AG09309 (cell line): ENCODE measurements around the gene KAZN.

Experiments
- DNase-seq: peaks from one replicate; pipeline ENCODE4 v3.0.0-alpha.2; 2010; ENCODE audit warnings: low read depth
- H3K4me3 ChIP-seq: 2 replicates; pipeline ENCODE4 v1.5.1; 2011; ENCODE audit warnings: mild to moderate bottlenecking, low read depth, low read length, moderate library complexity; ENCODE audit not compliant: control insufficient read depth
- TF ChIP-seq, protein P1 (sequence below): IDR thresholded peaks from 2 replicates; pipeline ENCODE4 v1.5.1; 2011; ENCODE audit warnings: mild to moderate bottlenecking, low read depth, low read length, inconsistent platforms; ENCODE audit not compliant: insufficient read depth, control insufficient read depth; ENCODE audit errors: missing control alignments

KAZN gene

DNA sequence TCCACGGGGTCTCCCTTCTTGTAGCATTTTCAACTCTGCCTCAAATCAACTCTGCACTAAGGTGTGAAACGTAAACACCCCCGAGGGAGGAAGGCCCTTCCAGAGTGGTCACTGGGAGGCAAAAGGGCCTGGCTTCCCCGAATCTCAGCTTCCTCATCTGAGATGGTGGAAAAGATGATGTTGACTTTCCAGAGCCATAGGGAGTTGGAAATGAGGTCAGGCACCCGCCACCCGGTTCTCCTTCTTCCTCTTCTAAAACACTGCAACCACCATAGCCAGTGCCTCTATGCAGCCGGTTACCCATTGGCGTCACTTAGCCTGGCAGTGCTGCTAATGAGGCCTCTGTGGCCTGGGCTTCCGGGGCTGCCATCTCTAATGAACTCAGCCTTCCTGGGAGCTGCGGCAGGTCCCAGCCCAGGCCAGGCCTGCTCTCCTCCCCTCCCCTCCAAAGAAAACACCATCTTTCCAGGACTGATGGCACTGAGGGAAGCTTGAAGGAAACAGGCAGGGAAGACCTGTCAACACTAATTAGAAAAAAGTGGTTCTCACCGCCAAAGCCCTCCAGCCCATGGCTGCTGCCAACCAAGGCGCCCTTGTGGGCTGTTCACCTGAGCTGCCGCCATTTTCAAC is 175.0 kb downstream of the KAZN start:
- TF ChIP-seq, protein P1, sequence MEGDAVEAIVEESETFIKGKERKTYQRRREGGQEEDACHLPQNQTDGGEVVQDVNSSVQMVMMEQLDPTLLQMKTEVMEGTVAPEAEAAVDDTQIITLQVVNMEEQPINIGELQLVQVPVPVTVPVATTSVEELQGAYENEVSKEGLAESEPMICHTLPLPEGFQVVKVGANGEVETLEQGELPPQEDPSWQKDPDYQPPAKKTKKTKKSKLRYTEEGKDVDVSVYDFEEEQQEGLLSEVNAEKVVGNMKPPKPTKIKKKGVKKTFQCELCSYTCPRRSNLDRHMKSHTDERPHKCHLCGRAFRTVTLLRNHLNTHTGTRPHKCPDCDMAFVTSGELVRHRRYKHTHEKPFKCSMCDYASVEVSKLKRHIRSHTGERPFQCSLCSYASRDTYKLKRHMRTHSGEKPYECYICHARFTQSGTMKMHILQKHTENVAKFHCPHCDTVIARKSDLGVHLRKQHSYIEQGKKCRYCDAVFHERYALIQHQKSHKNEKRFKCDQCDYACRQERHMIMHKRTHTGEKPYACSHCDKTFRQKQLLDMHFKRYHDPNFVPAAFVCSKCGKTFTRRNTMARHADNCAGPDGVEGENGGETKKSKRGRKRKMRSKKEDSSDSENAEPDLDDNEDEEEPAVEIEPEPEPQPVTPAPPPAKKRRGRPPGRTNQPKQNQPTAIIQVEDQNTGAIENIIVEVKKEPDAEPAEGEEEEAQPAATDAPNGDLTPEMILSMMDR = no peak
- H3K4me3 ChIP-seq = no peak overlapping the region
- DNase-seq = no peak

DNA sequence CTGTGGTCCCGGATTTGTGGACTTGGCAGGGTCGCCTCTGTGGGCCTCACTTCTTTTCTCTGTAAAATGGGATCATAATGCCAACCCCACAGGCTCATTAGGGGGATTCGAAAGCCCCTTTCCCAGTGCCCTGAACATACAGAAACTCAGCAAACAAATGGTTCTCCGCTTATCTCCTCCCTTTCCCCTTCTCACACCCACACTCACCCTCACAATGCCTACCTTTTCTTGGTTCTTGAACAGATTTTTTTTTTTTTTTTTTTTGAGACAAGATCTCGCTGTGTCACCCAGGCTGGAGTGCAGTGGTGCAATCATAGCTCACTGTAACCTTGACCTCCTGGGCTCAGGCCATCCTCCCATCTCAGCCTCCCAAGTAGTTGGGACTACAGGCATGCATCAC is 175.7 kb downstream of the KAZN start:
- DNase-seq = no peak
- no peak overlapping the region for H3K4me3 ChIP-seq
- TF ChIP-seq, protein P1 = no peak

DNA sequence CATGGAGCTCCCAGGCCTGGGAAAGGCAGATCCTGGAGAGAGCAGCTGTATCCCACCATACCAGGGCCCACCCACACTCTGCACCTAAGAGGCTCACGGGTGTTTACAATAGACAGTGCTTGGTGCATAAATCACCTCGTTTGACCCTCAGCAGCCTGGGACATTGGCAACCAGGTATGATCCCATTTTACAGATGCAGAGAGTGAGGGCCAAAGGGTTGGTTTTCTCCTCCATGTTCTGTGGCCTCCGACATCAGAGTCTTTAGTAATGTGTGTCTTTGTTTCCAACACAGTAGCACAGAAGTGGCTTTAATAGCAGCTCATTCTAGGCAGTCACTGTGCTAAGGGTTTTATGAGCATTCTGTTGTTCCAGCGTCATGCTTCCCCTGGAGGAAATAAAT is 176.5 kb downstream of the KAZN start:
- no peak for DNase-seq
- no peak overlapping the region for H3K4me3 ChIP-seq
- TF ChIP-seq, protein P1 = no peak

DNA sequence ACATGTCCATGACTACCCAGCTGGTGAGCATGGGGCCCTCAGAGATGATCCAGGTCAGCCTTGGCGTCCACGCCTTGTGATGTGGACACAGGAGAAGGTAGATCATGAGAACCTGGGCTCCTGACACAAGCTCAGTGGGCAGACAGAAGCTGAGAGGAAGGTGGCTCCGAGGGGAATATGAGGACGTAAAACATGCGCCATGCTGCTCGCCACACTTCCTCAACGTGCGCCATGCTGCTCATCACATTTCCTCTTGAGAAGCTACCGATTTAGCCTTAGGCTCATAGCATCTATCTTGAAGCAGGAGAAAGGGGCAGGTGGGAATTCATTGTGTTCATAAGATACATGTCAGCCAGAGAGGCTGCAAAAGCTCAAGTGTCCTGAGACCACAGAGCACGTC is 176.9 kb downstream of the KAZN start:
- no peak overlapping the region for H3K4me3 ChIP-seq
- no peak for DNase-seq
- TF ChIP-seq, protein P1 = no peak

DNA sequence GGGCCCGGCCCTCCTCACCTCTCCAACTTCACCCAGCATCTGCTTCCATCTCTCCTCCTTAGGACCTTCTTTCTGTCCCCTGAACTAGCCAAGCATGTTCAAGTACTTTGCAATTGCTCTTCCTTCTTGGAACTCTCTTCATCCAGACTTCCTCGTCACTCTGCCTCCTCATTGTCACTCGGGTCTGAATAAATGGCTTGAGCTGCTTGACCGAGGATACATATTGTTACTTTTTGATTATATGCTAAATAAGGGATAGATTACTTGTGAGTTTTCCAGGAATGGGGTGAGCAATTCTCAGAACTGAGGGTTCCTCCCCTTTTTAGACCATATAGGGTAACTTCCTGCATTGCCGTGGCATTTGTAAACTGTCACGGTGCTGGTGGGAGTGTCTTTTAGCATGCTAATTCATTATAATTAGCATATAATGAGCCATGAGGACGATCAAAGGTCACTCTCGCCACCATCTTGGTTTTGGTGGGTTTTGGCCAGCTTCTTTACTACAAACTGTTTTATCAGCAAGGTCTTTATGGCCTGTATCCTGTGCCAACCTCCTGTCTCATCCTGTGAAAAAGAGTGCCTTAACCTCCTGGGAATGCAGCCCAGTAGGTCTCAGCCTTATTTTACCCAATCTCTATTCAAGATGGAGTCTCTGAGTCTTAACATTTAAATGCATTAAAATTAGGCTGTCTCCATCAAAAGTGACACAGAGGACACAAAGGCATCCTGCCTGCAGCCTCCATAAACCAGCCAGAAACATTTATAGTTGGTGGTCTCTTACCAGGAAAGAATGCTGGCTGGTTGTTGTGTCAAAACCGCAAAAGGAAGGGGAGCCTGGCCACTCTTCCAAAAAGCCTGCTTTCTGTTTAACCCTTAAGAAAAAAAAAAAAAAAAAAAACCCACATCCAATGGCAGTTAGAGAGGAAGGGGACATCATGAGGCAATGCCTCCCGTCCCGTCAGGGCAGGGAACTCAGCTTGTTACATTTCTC is 179.3 kb downstream of the KAZN start:
- TF ChIP-seq, protein P1 = no peak
- no peak overlapping the region for H3K4me3 ChIP-seq
- DNase-seq = no peak

DNA sequence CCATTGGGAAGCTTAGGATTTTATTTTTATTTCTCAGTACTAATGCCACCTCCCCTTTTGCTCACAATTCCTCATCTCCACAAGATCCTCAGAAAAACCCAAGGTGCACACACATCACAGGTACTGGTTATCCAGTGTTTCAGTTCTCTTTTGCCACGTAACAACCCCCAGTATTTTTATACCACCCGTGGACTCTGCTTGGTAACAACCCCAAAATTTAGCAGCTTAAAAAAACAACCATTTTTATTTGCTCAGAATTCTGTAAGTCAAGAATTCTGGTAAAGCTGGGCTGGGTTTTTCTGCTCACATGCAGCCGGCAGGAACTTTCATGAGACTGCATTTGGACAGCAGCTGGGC is 180.0 kb downstream of the KAZN start:
- TF ChIP-seq, protein P1 = no peak
- H3K4me3 ChIP-seq = no peak overlapping the region
- DNase-seq = no peak
